ENCODE results near the gene SCO2. TPM values are rescaled to one million over a fixed set of nuclear protein-coding genes. Genes with fewer than 3 reads are reported as not detected.

SCO2 gene
- polyA plus RNA-seq, 1 experiment = 2.5 TPM

DNA sequence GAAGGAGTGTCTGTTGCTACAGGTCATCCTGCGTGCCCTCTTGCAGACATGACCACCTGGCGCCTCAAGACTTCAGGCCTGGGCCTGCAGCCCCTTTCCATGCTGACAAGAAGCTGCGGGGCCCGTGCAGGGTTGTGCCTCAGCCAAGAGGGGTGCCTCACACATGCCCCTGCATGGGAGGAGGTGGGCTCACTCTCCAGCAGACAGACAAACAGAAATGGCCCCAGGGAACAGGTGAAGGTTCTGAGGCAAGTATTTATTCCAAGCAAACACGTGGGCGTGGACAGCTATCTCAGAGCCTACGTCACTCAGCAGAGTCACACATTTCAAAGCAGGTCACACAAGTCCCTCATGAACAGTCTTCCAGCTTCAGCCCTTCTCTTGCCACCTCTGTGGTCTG lies 43.2 kb upstream of the SCO2 start:
- Histone ChIP-seq H3K27me3 (ENCODE audit: control insufficient read depth, insufficient read depth, low read length) (0 out of 2 replicates have a peak, but pooled peaks cover 1% of the 10 kb centered on the region), H3K36me3 (ENCODE audit: control insufficient read depth, insufficient read depth, low read length) (peaks cover 1% of the 10 kb centered on the region; the same call in 1 of the 2 replicates), H3K4me3 (ENCODE audit: low read depth, low read length) (no peak overlapping the region)
- ChIA-PET CTCF (interaction anchor here (0.9 to 1.7 kb wide), 4 partner anchors 9 to 43 kb away, joined by 3 to 8 read pairs (median 4); partner anchors contain the start of gene SCO2), POLR2A (no interaction called here)
- no peak for DNase-seq (ENCODE audit: low read depth)
- TF ChIP-seq CTCF (IDR thresholded peaks at IDR 0.05; ENCODE audit: insufficient read depth, low read depth, low read length) = no peak

- ChIA-PET POLR2A (no interaction called here), CTCF (no interaction called here)
- no peak for TF ChIP-seq CTCF (IDR thresholded peaks at IDR 0.05; ENCODE audit: insufficient read depth, low read depth, low read length)
- peaks cover 1% of the 10 kb centered on the region; the same call in 1 of the 2 replicates for H3K36me3 ChIP-seq (ENCODE audit: control insufficient read depth, insufficient read depth, low read length)
- DNase-seq (ENCODE audit: low read depth) = no peak
- H3K27me3 ChIP-seq (ENCODE audit: control insufficient read depth, insufficient read depth, low read length) = 0 out of 2 replicates have a peak, but pooled peaks cover 1% of the 10 kb centered on the region
- no peak overlapping the region for H3K4me3 ChIP-seq (ENCODE audit: low read depth, low read length)
Observed at GRCh38 chr22:50567721-50568252, 42.4 kb upstream of the SCO2 start.

- TF ChIP-seq CTCF (IDR thresholded peaks at IDR 0.05; ENCODE audit: insufficient read depth, low read depth, low read length) = no peak
- CTCF ChIA-PET = interaction anchor here (1.2 to 2.8 kb wide), 8 partner anchors 8 to 132 kb away, joined by 3 to 18 read pairs (median 7); partner anchors contain the start of genes KLHDC7B, SCO2 and TYMP
- H3K36me3 ChIP-seq (ENCODE audit: control insufficient read depth, insufficient read depth, low read length) = peaks cover 1% of the 10 kb centered on the region; the same call in 1 of the 2 replicates
- no peak for DNase-seq (ENCODE audit: low read depth)
- no peak overlapping the region for H3K4me3 ChIP-seq (ENCODE audit: low read depth, low read length)
- H3K27me3 ChIP-seq (ENCODE audit: control insufficient read depth, insufficient read depth, low read length) = peaks cover 5% of the 10 kb centered on the region; the same call in 1 of the 2 replicates
- POLR2A ChIA-PET = no interaction called here
Observed at GRCh38 chr22:50564289-50564688, 38.9 kb upstream of the SCO2 start.

DNA sequence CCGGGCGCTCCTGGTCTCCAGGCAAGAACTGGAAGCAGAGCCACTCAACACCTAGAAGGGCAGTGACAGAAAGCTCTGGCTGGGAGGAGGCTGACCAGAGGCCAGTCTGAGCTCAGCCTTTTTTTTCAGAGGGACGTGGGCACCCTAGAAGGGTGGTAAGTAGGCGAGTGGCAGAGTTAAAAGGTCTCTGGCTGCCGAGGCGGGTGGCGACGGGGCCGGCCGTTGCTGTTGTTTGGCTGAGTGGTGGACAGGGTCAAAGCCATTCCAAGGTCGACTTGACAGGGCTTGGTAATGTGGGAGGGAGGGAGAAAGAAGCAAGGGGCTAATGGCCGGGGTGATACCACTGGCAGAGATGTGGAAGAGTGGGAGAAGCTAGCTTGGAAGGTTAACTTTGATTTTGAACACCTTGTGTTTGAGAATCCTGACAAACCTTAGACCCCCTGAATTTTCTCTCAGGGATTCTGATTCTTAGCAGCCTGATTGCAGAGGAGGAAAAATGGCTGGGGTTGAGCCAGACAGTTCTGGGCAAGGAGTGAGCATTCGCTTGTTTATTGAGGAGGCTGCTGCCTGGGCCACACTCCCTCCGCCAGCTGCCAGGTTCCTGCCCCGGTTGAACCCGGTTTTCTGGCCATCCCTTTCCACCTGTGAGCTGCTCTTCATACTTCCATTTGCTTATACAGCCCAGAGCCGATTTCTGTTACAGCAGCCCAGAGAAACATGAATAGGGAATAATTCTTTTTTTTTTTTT lies 38.2 kb upstream of the SCO2 start:
- TF ChIP-seq CTCF (IDR thresholded peaks at IDR 0.05; ENCODE audit: insufficient read depth, low read depth, low read length) = no peak
- H3K36me3 ChIP-seq (ENCODE audit: control insufficient read depth, insufficient read depth, low read length) = no peaks in the 10 kb centered on the region
- DNase-seq (ENCODE audit: low read depth) = no peak
- CTCF ChIA-PET = interaction anchor here (0.6 to 2.8 kb wide), 19 partner anchors 9 to 133 kb away, joined by 3 to 20 read pairs (median 5); partner anchors contain the start of genes KLHDC7B, SCO2 and TYMP
- H3K27me3 ChIP-seq (ENCODE audit: control insufficient read depth, insufficient read depth, low read length) = peaks cover 5% of the 10 kb centered on the region; the same call in 1 of the 2 replicates
- peak overlapping the region; percentile 52 for H3K4me3 ChIP-seq (ENCODE audit: low read depth, low read length)
- POLR2A ChIA-PET = no interaction called here
